Fibroblast of lung (primary cell): ENCODE measurements around the gene PIK3C2G. TPM values are rescaled to one million over a fixed set of nuclear protein-coding genes. Genes with fewer than 3 reads are reported as not detected.

Source experiments
- DNase-seq, 2 donors: peaks; one replicate each; pipeline versions ENCODE4 v3.0.0 to v3.0.0-alpha.2; 2010; ENCODE audit warnings: low read depth in 2 of 2
- H2AFZ ChIP-seq: 2 replicates; pipeline ENCODE4 v1.5.1; 2012; ENCODE audit warnings: low read length, control low read depth, inconsistent platforms
- H3K27ac ChIP-seq: 2 replicates; pipeline ENCODE4 v1.5.1; 2011; ENCODE audit warnings: low read length, control low read depth; ENCODE audit not compliant: insufficient read depth
- H3K27me3 ChIP-seq: 2 replicates; pipeline ENCODE4 v1.5.1; 2011; ENCODE audit warnings: mild to moderate bottlenecking, low read length; ENCODE audit not compliant: control insufficient read depth, insufficient read depth
- H3K36me3 ChIP-seq: 2 replicates; pipeline ENCODE4 v1.5.1; 2011; ENCODE audit warnings: low read length; ENCODE audit not compliant: control insufficient read depth, insufficient read depth
- H3K4me1 ChIP-seq: 2 replicates; pipeline ENCODE4 v1.5.1; 2011; ENCODE audit warnings: low read length; ENCODE audit not compliant: control insufficient read depth, insufficient read depth; ENCODE audit errors: extremely low read depth
- H3K4me2 ChIP-seq: 2 replicates; pipeline ENCODE4 v1.5.1; 2011; ENCODE audit warnings: low read length, control low read depth; ENCODE audit not compliant: insufficient read depth; ENCODE audit errors: extremely low read depth
- H3K4me3 ChIP-seq, 4 experiments: fragments of 200-600 bp in 1 of 4; sonication (generic) in 1 of 4; replicated peaks in 1 of 4; 2 replicates each; pipeline ENCODE4 v1.5.1; 2011 to 2016; ENCODE audit warnings: low read length in 4 of 4, low read depth in 3 of 4, mild to moderate bottlenecking in 3 of 4, control low read depth in 2 of 4, inconsistent platforms in 1 of 4, mixed read lengths in 1 of 4; ENCODE audit not compliant: insufficient read depth in 1 of 4; ENCODE audit errors: control extremely low read depth in 1 of 4
- H3K79me2 ChIP-seq: 2 replicates; pipeline ENCODE4 v1.5.1; 2012; ENCODE audit warnings: mild to moderate bottlenecking, low read length, inconsistent platforms; ENCODE audit not compliant: control insufficient read depth, insufficient read depth
- H3K9ac ChIP-seq: 2 replicates; pipeline ENCODE4 v1.5.1; 2011; ENCODE audit warnings: mild to moderate bottlenecking, low read length, control low read depth; ENCODE audit not compliant: insufficient read depth
- H3K9me3 ChIP-seq: 2 replicates; pipeline ENCODE4 v1.5.1; 2012; ENCODE audit warnings: low read depth, low read length; ENCODE audit not compliant: control insufficient read depth, insufficient read depth
- H4K20me1 ChIP-seq: 2 replicates; pipeline ENCODE4 v1.5.1; 2011; ENCODE audit warnings: low read length; ENCODE audit not compliant: control insufficient read depth, insufficient read depth; ENCODE audit errors: extremely low read depth
- EZH2 ChIP-seq: IDR thresholded peaks from 2 replicates; pipeline ENCODE4 v1.5.1; 2012; ENCODE audit warnings: low read length, control low read depth, mild to moderate bottlenecking; ENCODE audit errors: missing control alignments
- polyA plus RNA-seq, 2 donors: library from polyadenylated mRNA; depleted of rRNA in 1 of 2; stranded (reverse) in 1 of 2; unstranded in 1 of 2; fragments of >200 nt; gene quantifications; 2 replicates each; pipeline ENCODE4 v1.2.1, GENCODE V29; 2011 to 2012; ENCODE audit warnings: missing spikeins in 1 of 2
- total RNA-seq: library from RNA; depleted of rRNA; stranded (reverse); fragments of >200 nt; gene quantifications from 2 replicates; pipeline ENCODE4 v1.2.1, GENCODE V29; 2014
- TF ChIP-seq, protein P1 (sequence below), 2 donors: IDR thresholded peaks in 1 of 2; conservative IDR thresholded peaks in 1 of 2; 1 replicate in 1 of 2; 2 replicates in 1 of 2; pipeline ENCODE4 v1.5.1; 2011 to 2012; ENCODE audit warnings: low read length in 2 of 2, control low read depth in 1 of 2, inconsistent platforms in 1 of 2, low read depth in 1 of 2, mild to moderate bottlenecking in 1 of 2

Gene PIK3C2G
- total and polyA plus RNA-seq, 2 donors (not counting 1 experiment from before 2014, with no cell fraction given) = not detected

DNA sequence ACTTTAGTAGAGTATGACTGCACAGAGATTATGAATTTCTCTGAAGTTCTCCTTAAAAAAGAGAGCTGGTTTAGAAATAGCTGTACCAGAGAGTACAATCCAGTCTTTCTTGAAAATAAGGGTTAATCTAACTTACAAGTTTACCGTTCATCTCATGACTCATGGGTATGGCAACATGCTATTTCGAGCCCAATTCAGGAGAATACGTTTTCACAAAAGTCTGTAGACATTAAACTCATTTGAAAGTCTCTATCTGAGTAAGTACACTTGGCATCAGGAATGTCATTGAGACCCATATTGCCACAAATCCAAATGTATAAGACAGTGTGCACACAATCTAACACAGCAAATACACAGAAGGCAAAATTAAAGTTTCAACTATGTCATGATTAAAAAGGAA, 160.5 kb downstream of the PIK3C2G start:
- no peak for TF ChIP-seq EZH2
- TF ChIP-seq, protein P1, sequence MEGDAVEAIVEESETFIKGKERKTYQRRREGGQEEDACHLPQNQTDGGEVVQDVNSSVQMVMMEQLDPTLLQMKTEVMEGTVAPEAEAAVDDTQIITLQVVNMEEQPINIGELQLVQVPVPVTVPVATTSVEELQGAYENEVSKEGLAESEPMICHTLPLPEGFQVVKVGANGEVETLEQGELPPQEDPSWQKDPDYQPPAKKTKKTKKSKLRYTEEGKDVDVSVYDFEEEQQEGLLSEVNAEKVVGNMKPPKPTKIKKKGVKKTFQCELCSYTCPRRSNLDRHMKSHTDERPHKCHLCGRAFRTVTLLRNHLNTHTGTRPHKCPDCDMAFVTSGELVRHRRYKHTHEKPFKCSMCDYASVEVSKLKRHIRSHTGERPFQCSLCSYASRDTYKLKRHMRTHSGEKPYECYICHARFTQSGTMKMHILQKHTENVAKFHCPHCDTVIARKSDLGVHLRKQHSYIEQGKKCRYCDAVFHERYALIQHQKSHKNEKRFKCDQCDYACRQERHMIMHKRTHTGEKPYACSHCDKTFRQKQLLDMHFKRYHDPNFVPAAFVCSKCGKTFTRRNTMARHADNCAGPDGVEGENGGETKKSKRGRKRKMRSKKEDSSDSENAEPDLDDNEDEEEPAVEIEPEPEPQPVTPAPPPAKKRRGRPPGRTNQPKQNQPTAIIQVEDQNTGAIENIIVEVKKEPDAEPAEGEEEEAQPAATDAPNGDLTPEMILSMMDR (conservative IDR thresholded peaks at IDR 0.05 in 1 of 2, IDR thresholded peaks at IDR 0.05 in 1 of 2; ENCODE audit: low read depth in 1 of 2, low read length in 2 of 2) = no peak
- H3K36me3 ChIP-seq = no peaks in the 10 kb centered on the region
- H3K4me3 ChIP-seq = no peak overlapping the region
- peak overlapping the region; percentile 20 for H3K4me2 ChIP-seq
- no peak overlapping the region for H3K27ac ChIP-seq
- peak overlapping the region; percentile 16 for H2AFZ ChIP-seq
- H3K79me2 ChIP-seq = no peaks in the 10 kb centered on the region
- no peaks in the 10 kb centered on the region for H3K9me3 ChIP-seq
- H3K4me1 ChIP-seq = no peaks in the 10 kb centered on the region
- H3K27me3 ChIP-seq = no peaks in the 10 kb centered on the region
- no peaks in the 10 kb centered on the region for H4K20me1 ChIP-seq
- peak; percentile 44 to 59 for DNase-seq
- H3K9ac ChIP-seq = no peak overlapping the region

DNA sequence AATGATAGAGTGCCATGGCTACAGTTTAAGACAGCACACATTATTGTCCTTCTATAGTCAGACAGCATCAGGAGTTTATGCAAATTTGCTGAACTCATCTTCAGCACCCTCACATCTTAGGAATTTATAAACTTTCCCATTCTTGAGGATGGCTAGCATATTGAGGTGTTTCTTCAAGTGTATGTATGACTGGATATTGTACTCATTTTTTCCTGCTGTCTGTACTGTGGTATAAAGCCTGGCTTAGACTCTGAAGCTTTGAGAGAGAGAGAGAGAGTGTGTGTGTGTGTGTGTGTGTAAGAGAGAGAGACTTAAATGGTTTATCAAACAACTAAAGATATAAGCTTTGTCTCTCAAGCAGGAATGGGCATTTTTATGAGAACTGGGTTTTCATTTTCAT, 161.6 kb downstream of the PIK3C2G start:
- no peak overlapping the region for H3K4me2 ChIP-seq
- H3K79me2 ChIP-seq = no peaks in the 10 kb centered on the region
- H2AFZ ChIP-seq = no peak overlapping the region
- H3K27ac ChIP-seq = no peak overlapping the region
- H3K4me1 ChIP-seq = no peaks in the 10 kb centered on the region
- peak in 1 of 2 donors; percentile 79 for DNase-seq
- H3K36me3 ChIP-seq = no peaks in the 10 kb centered on the region
- H3K9me3 ChIP-seq = no peaks in the 10 kb centered on the region
- no peak overlapping the region for H3K4me3 ChIP-seq
- TF ChIP-seq, protein P1 (conservative IDR thresholded peaks at IDR 0.05 in 1 of 2, IDR thresholded peaks at IDR 0.05 in 1 of 2; ENCODE audit: low read depth in 1 of 2, low read length in 2 of 2) = no peak
- TF ChIP-seq EZH2 = no peak
- H4K20me1 ChIP-seq = no peaks in the 10 kb centered on the region
- H3K27me3 ChIP-seq = no peaks in the 10 kb centered on the region
- H3K9ac ChIP-seq = no peak overlapping the region

DNA sequence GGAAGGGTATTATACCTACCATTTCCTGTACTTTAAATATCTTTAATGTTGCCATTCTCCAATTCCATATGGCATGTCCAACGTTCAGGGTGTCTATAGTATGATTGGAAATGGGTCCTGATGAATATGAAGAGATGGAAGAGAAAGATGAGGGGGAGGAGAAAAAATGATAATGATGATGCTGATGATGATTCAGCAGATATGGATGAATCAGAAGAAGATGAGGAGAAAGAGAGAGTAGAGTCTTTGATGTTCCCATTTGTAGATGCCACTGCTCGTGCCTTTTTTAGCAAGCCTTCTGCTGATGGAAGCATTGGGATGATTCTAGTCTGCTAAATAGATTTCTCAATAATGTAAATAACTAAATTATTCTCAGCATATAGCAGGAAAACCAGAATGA, 163.5 kb downstream of the PIK3C2G start:
- Histone ChIP-seq H3K9me3 (no peaks in the 10 kb centered on the region), H3K9ac (no peak overlapping the region), H3K27me3 (no peaks in the 10 kb centered on the region), H3K4me2 (no peak overlapping the region), H2AFZ (no peak overlapping the region), H3K79me2 (no peaks in the 10 kb centered on the region), H3K4me1 (no peaks in the 10 kb centered on the region), H3K27ac (no peak overlapping the region), H4K20me1 (no peaks in the 10 kb centered on the region), H3K36me3 (no peaks in the 10 kb centered on the region), H3K4me3 (no peak overlapping the region)
- TF ChIP-seq, protein P1 (conservative IDR thresholded peaks at IDR 0.05 in 1 of 2, IDR thresholded peaks at IDR 0.05 in 1 of 2; ENCODE audit: low read depth in 1 of 2, low read length in 2 of 2) = no peak
- TF ChIP-seq EZH2 = no peak
- DNase-seq = no peak
